Cardiac fibroblast (primary cell): Measurements from ENCODE around the gene DNAJC5.

ENCODE experiments used
- DNase-seq, 2 donors: peaks; one replicate each; pipeline versions ENCODE4 v3.0.0 to v3.0.0-alpha.2; 2010; ENCODE audit warnings: low read depth in 2 of 2
- H3K4me3 ChIP-seq, 2 donors: replicated peaks in 1 of 2; 1 replicate in 1 of 2; 2 replicates in 1 of 2; pipeline ENCODE4 v1.5.1; 2011; ENCODE audit warnings: low read depth in 2 of 2, low read length in 2 of 2, mild to moderate bottlenecking in 2 of 2, moderate library complexity in 1 of 2
- CTCF ChIP-seq: IDR thresholded peaks from one replicate; pipeline ENCODE4 v1.5.1; 2011; ENCODE audit warnings: low read depth, mild to moderate bottlenecking, low read length, inconsistent platforms

The DNAJC5 gene

DNA sequence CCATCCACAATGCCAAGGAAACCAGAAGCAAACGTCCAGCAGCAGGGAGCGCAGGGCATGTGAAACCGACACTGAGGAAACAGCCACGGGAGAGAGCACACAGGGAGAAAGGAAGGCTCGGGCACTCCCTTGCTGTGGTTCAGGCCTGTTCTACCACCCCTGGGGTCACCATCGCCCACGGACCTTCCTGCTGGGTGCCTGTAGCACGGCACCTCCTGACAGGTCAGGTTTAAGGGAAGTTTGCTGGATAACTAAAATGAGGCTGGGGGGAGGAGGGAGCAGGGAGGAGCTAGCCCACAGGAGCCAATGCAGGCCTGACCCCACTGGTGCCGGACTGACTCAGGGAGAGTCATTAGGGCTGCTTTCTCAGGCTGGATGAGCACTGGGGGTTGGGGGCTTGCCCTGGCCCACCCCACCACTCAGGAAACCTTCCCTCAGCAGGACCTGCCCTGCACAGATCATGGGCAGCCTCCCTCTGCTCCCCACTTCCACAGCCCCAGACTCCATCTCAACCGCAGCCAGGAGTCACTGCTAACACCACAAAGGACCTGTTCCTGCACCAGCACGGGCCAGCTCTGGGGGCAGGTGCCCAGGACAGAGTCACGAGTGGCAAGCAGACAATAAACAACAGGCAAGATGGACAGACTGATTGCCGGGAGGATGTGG is 59.0 kb downstream of the DNAJC5 start:
- TF ChIP-seq CTCF: no peak
- no peak overlapping the region for H3K4me3 ChIP-seq
- DNase-seq: no peak

- peak overlapping the region; percentile 85 to 88 for H3K4me3 ChIP-seq
- peak; percentile 31 to 33 for DNase-seq
- TF ChIP-seq CTCF: peak; percentile 13
Observed at GRCh38 chr20:63955281-63955826, 60.4 kb downstream of the DNAJC5 start.

- DNase-seq: peak; percentile 88 to 94
- peak within 1 kb of the TSS; percentile 85 to 88 for H3K4me3 ChIP-seq
- no peak for TF ChIP-seq CTCF
Observed at GRCh38 chr20:63955827-63956663, 61.1 kb downstream of the DNAJC5 start, which contains the start of gene UCKL1. Gene UCKL1 (minus strand): TSS chr20:63956416. CDS start chr20:63956372, 44 bp downstream.

DNA sequence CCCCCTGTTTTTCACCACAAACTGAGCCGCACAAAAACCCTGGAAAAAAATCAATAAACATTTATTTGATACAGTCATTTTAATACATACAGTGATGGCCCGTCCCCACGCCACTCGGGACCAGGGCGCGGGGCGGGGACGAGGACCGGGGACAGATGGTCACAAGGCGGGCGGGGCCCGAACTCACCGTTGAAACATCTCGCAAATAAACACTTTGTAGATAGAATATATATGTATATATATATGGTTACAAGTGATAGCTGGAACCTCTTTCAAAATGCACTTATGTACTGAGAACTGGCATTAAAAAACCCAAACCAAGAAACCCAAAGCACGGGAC is 61.7 kb downstream of the DNAJC5 start:
- peak overlapping the region; percentile 47 to 51 for H3K4me3 ChIP-seq
- TF ChIP-seq CTCF: no peak

DNA sequence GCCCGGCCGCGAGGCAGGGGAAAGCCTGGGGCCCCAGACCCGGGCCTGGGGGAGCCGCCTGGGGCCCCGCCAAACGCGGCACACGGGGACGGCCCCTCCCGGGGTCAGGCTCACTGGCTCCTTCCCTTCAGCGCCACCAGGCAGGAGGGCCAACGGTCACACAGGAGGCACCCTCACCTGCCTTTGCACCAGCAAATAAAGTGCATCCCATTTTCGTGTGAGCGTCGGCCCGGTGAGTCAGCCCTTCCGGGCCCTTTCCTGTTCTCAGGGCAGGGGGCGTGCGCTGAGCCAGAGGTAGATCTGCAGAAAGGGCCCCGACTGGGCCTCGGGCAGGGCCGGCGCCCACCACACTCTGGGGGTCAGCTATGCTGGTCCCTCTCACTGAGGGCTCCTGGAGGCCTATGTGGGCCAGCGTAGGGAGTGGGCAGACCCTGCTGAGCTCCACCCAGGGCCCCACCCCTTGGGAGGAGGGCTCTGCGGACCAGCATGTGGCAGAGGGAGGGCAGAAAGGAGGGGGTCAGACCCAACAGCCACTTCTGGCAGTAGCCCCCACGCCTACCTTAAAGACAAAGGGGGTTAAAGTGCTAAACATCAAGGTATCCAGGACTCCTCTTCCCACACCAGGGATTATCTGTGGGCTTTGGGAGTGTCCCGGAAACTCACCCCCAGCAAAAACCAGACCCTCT is 62.2 kb downstream of the DNAJC5 start:
- peak overlapping the region; percentile 47 to 51 for H3K4me3 ChIP-seq
- peak; percentile 59 to 75 for DNase-seq
- TF ChIP-seq CTCF: peak; percentile 22

More for the DNA sequence above, 61.7 kb downstream of the DNAJC5 start:
- no peak for DNase-seq

- no peak for TF ChIP-seq CTCF
- H3K4me3 ChIP-seq: no peak overlapping the region
- peak in 1 of 2 donors; percentile 64 for DNase-seq
Observed at GRCh38 chr20:63957690-63958441, 62.9 kb downstream of the DNAJC5 start.
